HepG2 (cell line): ENCODE data around the gene TBC1D10B. TPM values are rescaled to one million over a fixed set of nuclear protein-coding genes. Genes with fewer than 3 reads are reported as not detected.

ENCODE experiments used
- ARID5B ChIP-seq: IDR thresholded peaks from 2 replicates; pipeline ENCODE4 v1.4.0; 2020; ENCODE audit warnings: mild to moderate bottlenecking, missing genetic modification reagents
- ATF3 ChIP-seq: sonication (generic); formaldehyde crosslinking; IDR thresholded peaks from 2 replicates; pipeline ENCODE4 v1.4.0; 2020; ENCODE audit warnings: missing genetic modification reagents
- BRD4 ChIP-seq: sonication (generic); formaldehyde crosslinking; IDR thresholded peaks from 2 replicates; pipeline ENCODE4 v1.4.0; 2020; ENCODE audit warnings: missing genetic modification reagents
- KDM6A ChIP-seq: IDR thresholded peaks from 2 replicates; pipeline ENCODE4 v1.6.1; 2016; ENCODE audit warnings: low read depth
- MAFK ChIP-seq, 2 experiments: IDR thresholded peaks in 1 of 2; conservative IDR thresholded peaks in 1 of 2; 2 replicates each; pipeline ENCODE4 v1.6.1; 2011; ENCODE audit warnings: improper control_type of control experiment in 2 of 2, low read length in 2 of 2
- POLR2AphosphoS5 ChIP-seq: IDR thresholded peaks from 2 replicates; pipeline ENCODE4 v1.6.1; 2012; ENCODE audit warnings: low read depth, low read length
- RAD21 ChIP-seq: fragments of 450-650 bp; formaldehyde crosslinking; IDR thresholded peaks from 2 replicates; pipeline ENCODE4 v1.5.0; 2020; ENCODE audit warnings: mild to moderate bottlenecking
- RBM39 ChIP-seq: fragments of 200-400 bp; formaldehyde crosslinking; IDR thresholded peaks from one replicate; pipeline ENCODE4 v1.6.1; 2018; ENCODE audit warnings: antibody characterized with exemption, mild to moderate bottlenecking, low read depth, low read length; ENCODE audit not compliant: poor library complexity, severe bottlenecking
- ZBTB44 ChIP-seq: sonication (generic); formaldehyde crosslinking; IDR thresholded peaks from 2 replicates; pipeline ENCODE4 v1.4.0; 2020; ENCODE audit warnings: missing genetic modification reagents
- ZNF180 ChIP-seq: sonication (generic); formaldehyde crosslinking; IDR thresholded peaks from 2 replicates; pipeline ENCODE4 v1.4.0; 2020; ENCODE audit warnings: low read depth, missing genetic modification reagents, borderline replicate concordance
- ZNF34 ChIP-seq: sonication (generic); formaldehyde crosslinking; IDR thresholded peaks from 2 replicates; pipeline ENCODE4 v1.4.0; 2020; ENCODE audit warnings: mild to moderate bottlenecking, missing genetic modification reagents, borderline replicate concordance
- ZNF513 ChIP-seq: sonication (generic); formaldehyde crosslinking; conservative IDR thresholded peaks from 2 replicates; pipeline ENCODE4 v1.5.0; 2020; ENCODE audit warnings: missing genetic modification reagents
- ZNF550 ChIP-seq: sonication (generic); formaldehyde crosslinking; IDR thresholded peaks from 2 replicates; pipeline ENCODE4 v1.4.0; 2020; ENCODE audit warnings: mild to moderate bottlenecking, missing genetic modification reagents, borderline replicate concordance
- ZNF557 ChIP-seq: sonication (generic); formaldehyde crosslinking; IDR thresholded peaks from 2 replicates; pipeline ENCODE4 v1.4.0; 2020; ENCODE audit warnings: missing genetic modification reagents
- ZNF616 ChIP-seq: sonication (generic); formaldehyde crosslinking; IDR thresholded peaks from 2 replicates; pipeline ENCODE4 v1.5.0; 2020; ENCODE audit warnings: low read depth, mild to moderate bottlenecking, missing genetic modification reagents
- ZNF660 ChIP-seq: sonication (generic); formaldehyde crosslinking; IDR thresholded peaks from 2 replicates; pipeline ENCODE4 v1.5.1; 2020; ENCODE audit warnings: mild to moderate bottlenecking, low read depth, missing genetic modification reagents, borderline replicate concordance
- ZNF768 ChIP-seq: sonication (generic); formaldehyde crosslinking; IDR thresholded peaks from 2 replicates; pipeline ENCODE4 v1.4.0; 2020; ENCODE audit warnings: missing genetic modification reagents
- ZNF879 ChIP-seq: sonication (generic); formaldehyde crosslinking; IDR thresholded peaks from 2 replicates; pipeline ENCODE4 v1.8.1; 2023; ENCODE audit warnings: missing genetic modification reagents
- ZXDC ChIP-seq: sonication (generic); formaldehyde crosslinking; IDR thresholded peaks from 2 replicates; pipeline ENCODE4 v1.5.0; 2020; ENCODE audit warnings: mild to moderate bottlenecking, missing genetic modification reagents
- polyA plus RNA-seq, 8 experiments: library from polyadenylated mRNA; depleted of rRNA in 3 of 8; stranded (reverse) in 7 of 8; unstranded in 1 of 8; fragments of >200 nt; fragmentation: Illumina TruSeq in 4 of 8; extraction: Trizol in 4 of 8; gene quantifications; 2 replicates each; pipeline versions ENCODE4 v1.2.1 to v1.2.3, GENCODE V29; 2011 to 2016; ENCODE audit warnings: low read depth in 4 of 8, missing spikeins in 1 of 8, mixed read lengths in 1 of 8; ENCODE audit not compliant: insufficient read depth in 1 of 8
- total RNA-seq, 5 experiments: library from RNA; depleted of rRNA; stranded (reverse); fragments of >200 nt; fragmentation: Illumina TruSeq; extraction: Trizol; gene quantifications; 2 replicates each; pipeline ENCODE4 v1.2.3, GENCODE V29; 2016; ENCODE audit warnings: low read depth in 1 of 5

The TBC1D10B gene
- total and polyA plus RNA-seq, 2 of the 13 experiments (the other 11 are each of a cell fraction or from before 2014, with no cell fraction given) = 15.7 to 24.8 TPM

GRCh38 chr16:30335598-30336474 is 34.5 kb downstream of the TBC1D10B start (continued):
- TF ChIP-seq ZXDC (CRISPR knock-in tag) = peak; percentile 52; the same call in 1 of the 2 replicates
- TF ChIP-seq ZNF879 (CRISPR knock-in tag) = no peak
- no peak for TF ChIP-seq ZNF616 (CRISPR knock-in tag)
- TF ChIP-seq ZBTB44 = no peak
- peak; percentile 64 for TF ChIP-seq ARID5B (CRISPR knock-in tag)
- TF ChIP-seq ZNF513 = no peak
- TF ChIP-seq POLR2AphosphoS5 = peak; percentile 94
- no peak for TF ChIP-seq ZNF768
- TF ChIP-seq RBM39 = no peak
- no peak; the same call in 1 of the 2 replicates for TF ChIP-seq ZNF550 (CRISPR knock-in tag)
- no peak for TF ChIP-seq ZNF660 (CRISPR knock-in tag)
- peak; percentile 85 for TF ChIP-seq ZNF557
- 0 out of 2 replicates have a peak, but pooled peaks have one; percentile 51 for TF ChIP-seq ZNF180 (CRISPR knock-in tag)
- TF ChIP-seq MAFK (conservative IDR thresholded peaks at IDR 0.05 in 1 of 2, IDR thresholded peaks at IDR 0.05 in 1 of 2; ENCODE audit: low read length in 2 of 2) = no peak
- TF ChIP-seq BRD4 (CRISPR knock-in tag) = peak; percentile 79
- TF ChIP-seq KDM6A = peak; percentile 89
- TF ChIP-seq ATF3 (CRISPR knock-in tag) = no peak
- TF ChIP-seq ZNF34 = no peak; the same call in 1 of the 2 replicates
- no peak for TF ChIP-seq RAD21 (CRISPR knock-in tag)
